GM21515 (cell line): ENCODE results near the gene FXYD6.
"Not testable (repeated sequence)": the region's sequence is repeated elsewhere in the genome, so short reads cannot be mapped to it uniquely, and the experiment has no call there.

Experiments used
- ATAC-seq: cut with Tn5 transposase; IDR thresholded peaks from one replicate; pipeline ENCODE4 v1.9.1; 2021; ENCODE audit not compliant: unreplicated experiment

Gene FXYD6

GRCh38 chr11:117819096-117820040 lies 57.1 kb downstream of the FXYD6 start:
- ATAC-seq: no peak

- ATAC-seq: no peak
These were observed 58.2 kb downstream of the FXYD6 start for GRCh38 chr11:117818041-117818873.

- ATAC-seq: no peak
These were observed 59.0 kb downstream of the FXYD6 start for GRCh38 chr11:117817368-117818040.

- ATAC-seq: no peak
These were observed 59.6 kb downstream of the FXYD6 start for GRCh38 chr11:117816846-117817367.

GRCh38 chr11:117816151-117816741 lies 60.2 kb downstream of the FXYD6 start:
- ATAC-seq: no peak

- peak; percentile 55 for ATAC-seq
These were observed 61.1 kb downstream of the FXYD6 start for GRCh38 chr11:117815262-117815803.

GRCh38 chr11:117814766-117815261 lies 61.6 kb downstream of the FXYD6 start:
- peak; percentile 44 for ATAC-seq

- ATAC-seq: peak; percentile 0
These were observed 62.2 kb downstream of the FXYD6 start for GRCh38 chr11:117814204-117814765.

GRCh38 chr11:117810056-117810451 lies 66.4 kb downstream of the FXYD6 start:
- not testable (repeated sequence) for ATAC-seq

GRCh38 chr11:117809236-117810055 lies 67.0 kb downstream of the FXYD6 start:
- ATAC-seq: no peak

- no peak for ATAC-seq
These were observed 67.7 kb downstream of the FXYD6 start for GRCh38 chr11:117808784-117809183.

GRCh38 chr11:117807482-117808327 lies 68.8 kb downstream of the FXYD6 start:
- no peak for ATAC-seq

- no peak for ATAC-seq
These were observed 69.6 kb downstream of the FXYD6 start for GRCh38 chr11:117806846-117807245.

- ATAC-seq: no peak
These were observed 71.4 kb downstream of the FXYD6 start for GRCh38 chr11:117805045-117805444.

GRCh38 chr11:117803896-117804295 lies 72.6 kb downstream of the FXYD6 start:
- no peak for ATAC-seq

GRCh38 chr11:117799634-117800033 lies 76.8 kb downstream of the FXYD6 start:
- ATAC-seq: no peak

GRCh38 chr11:117796872-117797529 lies 79.5 kb downstream of the FXYD6 start, which contains the start of gene DSCAML1:
DSCAML1 (minus strand) TSS chr11:117797216; CDS start chr11:117797079, 137 bp downstream.
- no peak for ATAC-seq
